ENCODE measurements around the gene PPM1D. TPM values are rescaled to one million over a fixed set of nuclear protein-coding genes. Genes with fewer than 3 reads are reported as not detected.

The PPM1D gene
- total and polyA plus RNA-seq, 7 donors, result 5.4 to 13.8 (median 9.6) TPM

DNA sequence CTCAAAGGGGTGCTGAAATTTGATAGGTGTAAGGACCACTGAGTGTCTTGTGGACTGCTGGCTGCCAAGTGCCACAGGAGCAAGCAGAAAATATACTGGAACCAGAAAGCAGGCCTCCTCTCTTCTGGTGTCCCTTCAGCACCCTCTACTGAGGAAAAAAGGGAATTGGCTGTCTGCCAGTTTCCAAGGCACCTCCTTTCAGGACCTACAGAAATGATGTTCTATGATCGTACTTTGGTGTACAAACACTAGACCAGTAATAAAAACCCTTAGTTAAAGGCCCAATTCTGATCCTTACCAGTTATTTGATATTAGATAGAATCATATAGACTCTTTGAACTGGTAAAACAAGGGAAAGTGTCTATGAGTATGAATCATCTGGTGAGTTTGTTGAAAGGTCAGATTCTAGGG lies 41.8 kb downstream of the PPM1D start:
- intact Hi-C loops (cut with DNase I), result loop anchor here (10.0 kb wide), 1 partner anchor 207 kb away; no protein-coding TSS in a partner anchor
- Histone ChIP-seq H3K4me1 (peaks cover 0 to 22% (median 9%) of the 10 kb centered on the region in 4 donors), H3K36me3 (peaks cover 0 to 20% (median 0%) of the 10 kb centered on the region in 4 donors), H3K27ac (no peak overlapping the region), H3K27me3 (no peaks in the 10 kb centered on the region), H3K9me3 (no peaks in the 10 kb centered on the region), H3K4me3 (no peak overlapping the region)
- TF ChIP-seq, protein P1, sequence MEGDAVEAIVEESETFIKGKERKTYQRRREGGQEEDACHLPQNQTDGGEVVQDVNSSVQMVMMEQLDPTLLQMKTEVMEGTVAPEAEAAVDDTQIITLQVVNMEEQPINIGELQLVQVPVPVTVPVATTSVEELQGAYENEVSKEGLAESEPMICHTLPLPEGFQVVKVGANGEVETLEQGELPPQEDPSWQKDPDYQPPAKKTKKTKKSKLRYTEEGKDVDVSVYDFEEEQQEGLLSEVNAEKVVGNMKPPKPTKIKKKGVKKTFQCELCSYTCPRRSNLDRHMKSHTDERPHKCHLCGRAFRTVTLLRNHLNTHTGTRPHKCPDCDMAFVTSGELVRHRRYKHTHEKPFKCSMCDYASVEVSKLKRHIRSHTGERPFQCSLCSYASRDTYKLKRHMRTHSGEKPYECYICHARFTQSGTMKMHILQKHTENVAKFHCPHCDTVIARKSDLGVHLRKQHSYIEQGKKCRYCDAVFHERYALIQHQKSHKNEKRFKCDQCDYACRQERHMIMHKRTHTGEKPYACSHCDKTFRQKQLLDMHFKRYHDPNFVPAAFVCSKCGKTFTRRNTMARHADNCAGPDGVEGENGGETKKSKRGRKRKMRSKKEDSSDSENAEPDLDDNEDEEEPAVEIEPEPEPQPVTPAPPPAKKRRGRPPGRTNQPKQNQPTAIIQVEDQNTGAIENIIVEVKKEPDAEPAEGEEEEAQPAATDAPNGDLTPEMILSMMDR (IDR thresholded peaks at IDR 0.05), result peak in 3 of 4 experiments; percentile 24 to 44 (median 32)
- peak in 2 of 4 donors; percentile 70 to 75 for TF ChIP-seq POLR2AphosphoS5 (IDR thresholded peaks at IDR 0.05)
- no peak for TF ChIP-seq POLR2A (IDR thresholded peaks at IDR 0.05)
- TF ChIP-seq EP300 (IDR thresholded peaks at IDR 0.05), result no peak
- peak; percentile 78 for DNase-seq
- WGBS, 2 donors, result 8 to 48% methylated on average over 1 of the region's 1 CpG

DNA sequence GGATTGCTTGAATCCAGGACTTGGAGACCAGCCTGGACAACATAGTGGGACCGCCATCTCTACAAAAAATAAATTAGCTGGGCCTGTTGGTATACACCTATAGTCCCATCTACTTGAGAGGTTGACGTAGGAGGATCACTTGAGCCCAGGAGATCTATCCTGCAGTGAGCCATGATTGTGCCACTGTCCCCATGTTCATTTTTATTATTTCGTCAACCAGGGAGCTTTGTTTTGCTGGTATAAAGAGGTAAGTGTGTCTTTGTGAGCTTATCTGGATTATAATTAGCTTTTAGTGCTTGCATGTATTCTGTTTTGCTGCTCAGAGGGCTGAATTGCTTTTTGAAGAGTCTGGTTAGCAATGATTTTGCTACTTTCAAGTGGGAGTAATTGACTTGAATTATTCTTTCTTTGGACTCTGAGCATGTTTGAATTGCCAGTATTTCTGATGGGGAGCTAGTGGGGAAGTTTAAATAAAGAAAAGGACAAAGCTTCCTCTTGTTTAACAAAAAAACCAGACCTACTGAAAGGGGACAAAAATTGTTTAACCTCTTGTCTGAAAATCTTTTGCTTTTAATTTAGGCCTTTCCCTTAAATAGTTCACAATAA lies 46.0 kb downstream of the PPM1D start:
- 77 to 92% methylated on average over 3 of the region's 3 CpGs for WGBS, 2 donors
- H3K27ac ChIP-seq, result no peak overlapping the region

DNA sequence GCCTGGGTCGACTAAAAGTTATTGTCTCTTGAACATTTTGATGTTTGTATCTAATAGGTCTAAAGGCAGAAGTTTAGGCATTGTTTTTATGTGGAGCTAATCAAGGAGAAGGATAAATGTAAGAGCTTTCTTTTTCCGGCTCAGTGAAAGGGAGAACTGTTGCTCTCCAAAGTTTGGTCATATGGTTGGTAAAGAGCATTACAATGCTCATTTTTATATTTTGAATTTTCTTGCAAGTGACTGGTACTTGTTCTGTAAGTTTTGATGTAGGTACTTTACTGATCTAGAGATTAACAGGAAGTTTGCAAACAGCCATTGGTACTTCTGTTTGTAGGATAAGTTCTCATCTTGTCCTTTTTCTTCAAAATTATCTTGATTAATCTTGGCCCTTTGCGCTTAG lies 46.7 kb downstream of the PPM1D start:
- WGBS, 2 donors, result 68 to 77% methylated on average over 3 of the region's 3 CpGs
- Histone ChIP-seq H3K4me1 (peaks cover 0 to 17% (median 7%) of the 10 kb centered on the region in 4 donors), H3K27me3 (no peaks in the 10 kb centered on the region), H3K4me3 (no peak overlapping the region), H3K9me3 (no peaks in the 10 kb centered on the region), H3K36me3 (peaks cover 8 to 48% (median 21%) of the 10 kb centered on the region in 4 donors), H3K27ac (no peak overlapping the region)
- intact Hi-C loops (cut with DNase I), result loop anchor here (10.0 kb wide), 1 partner anchor 212 kb away; no protein-coding TSS in a partner anchor
- no peak for DNase-seq
- TF ChIP-seq POLR2AphosphoS5 (IDR thresholded peaks at IDR 0.05) (no peak), EP300 (IDR thresholded peaks at IDR 0.05) (no peak), POLR2A (IDR thresholded peaks at IDR 0.05) (no peak)
- TF ChIP-seq, protein P1 (IDR thresholded peaks at IDR 0.05), result no peak

More for the DNA sequence above, 46.0 kb downstream of the PPM1D start:
- Histone ChIP-seq H3K27me3 (no peaks in the 10 kb centered on the region), H3K9me3 (no peaks in the 10 kb centered on the region), H3K4me1 (peaks cover 0 to 19% (median 9%) of the 10 kb centered on the region in 4 donors), H3K4me3 (no peak overlapping the region), H3K36me3 (peaks cover 8 to 41% (median 21%) of the 10 kb centered on the region in 4 donors)
- no peak for TF ChIP-seq POLR2A (IDR thresholded peaks at IDR 0.05)
- TF ChIP-seq POLR2AphosphoS5 (IDR thresholded peaks at IDR 0.05), result no peak
- TF ChIP-seq, protein P1 (IDR thresholded peaks at IDR 0.05), result no peak
- no peak for TF ChIP-seq EP300 (IDR thresholded peaks at IDR 0.05)
- intact Hi-C loops (cut with DNase I), result loop anchor here (10.0 kb wide), 1 partner anchor 211 kb away; no protein-coding TSS in a partner anchor
- no peak for DNase-seq

DNA sequence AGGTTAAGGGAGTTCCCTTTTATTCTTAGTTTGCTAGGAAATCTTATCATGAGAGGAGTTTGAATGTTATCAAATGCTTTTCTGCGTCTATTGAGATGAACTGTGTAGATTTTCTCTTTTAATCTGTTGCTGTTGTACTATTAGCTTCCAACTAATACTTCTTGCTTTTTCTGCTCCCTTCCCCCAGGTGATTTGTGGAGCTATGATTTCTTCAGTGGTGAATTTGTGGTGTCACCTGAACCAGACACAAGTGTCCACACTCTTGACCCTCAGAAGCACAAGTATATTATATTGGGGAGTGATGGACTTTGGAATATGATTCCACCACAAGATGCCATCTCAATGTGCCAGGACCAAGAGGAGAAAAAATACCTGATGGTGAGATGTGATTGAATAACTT lies 47.7 kb downstream of the PPM1D start:
- TF ChIP-seq POLR2A (IDR thresholded peaks at IDR 0.05), result no peak
- TF ChIP-seq, protein P1 (IDR thresholded peaks at IDR 0.05), result no peak
- TF ChIP-seq EP300 (IDR thresholded peaks at IDR 0.05), result no peak
- no peak for TF ChIP-seq POLR2AphosphoS5 (IDR thresholded peaks at IDR 0.05)
- no peak overlapping the region for H3K27ac ChIP-seq
- DNase-seq, result no peak
- peaks cover 8 to 51% (median 21%) of the 10 kb centered on the region in 4 donors for H3K36me3 ChIP-seq
- H3K9me3 ChIP-seq, result no peaks in the 10 kb centered on the region
- H3K27me3 ChIP-seq, result no peaks in the 10 kb centered on the region
- 98 to 100% methylated on average over 1 of the region's 1 CpG for WGBS, 2 donors
- H3K4me3 ChIP-seq, result no peak overlapping the region
- H3K4me1 ChIP-seq, result peaks cover 0 to 10% (median 5%) of the 10 kb centered on the region in 4 donors
- intact Hi-C loops (cut with DNase I), result loop anchor here (10.0 kb wide), 1 partner anchor 213 kb away; no protein-coding TSS in a partner anchor

Measured in sigmoid colon (tissue), 7 donors.